ENCODE data around the gene SPRED3. TPM values are rescaled to one million over a fixed set of nuclear protein-coding genes. Genes with fewer than 3 reads are reported as not detected.

Gene SPRED3
- total RNA-seq, 6 experiments from 2014 or later, result 0.12 to 0.37 (median 0.22) TPM; not detected in 2

DNA sequence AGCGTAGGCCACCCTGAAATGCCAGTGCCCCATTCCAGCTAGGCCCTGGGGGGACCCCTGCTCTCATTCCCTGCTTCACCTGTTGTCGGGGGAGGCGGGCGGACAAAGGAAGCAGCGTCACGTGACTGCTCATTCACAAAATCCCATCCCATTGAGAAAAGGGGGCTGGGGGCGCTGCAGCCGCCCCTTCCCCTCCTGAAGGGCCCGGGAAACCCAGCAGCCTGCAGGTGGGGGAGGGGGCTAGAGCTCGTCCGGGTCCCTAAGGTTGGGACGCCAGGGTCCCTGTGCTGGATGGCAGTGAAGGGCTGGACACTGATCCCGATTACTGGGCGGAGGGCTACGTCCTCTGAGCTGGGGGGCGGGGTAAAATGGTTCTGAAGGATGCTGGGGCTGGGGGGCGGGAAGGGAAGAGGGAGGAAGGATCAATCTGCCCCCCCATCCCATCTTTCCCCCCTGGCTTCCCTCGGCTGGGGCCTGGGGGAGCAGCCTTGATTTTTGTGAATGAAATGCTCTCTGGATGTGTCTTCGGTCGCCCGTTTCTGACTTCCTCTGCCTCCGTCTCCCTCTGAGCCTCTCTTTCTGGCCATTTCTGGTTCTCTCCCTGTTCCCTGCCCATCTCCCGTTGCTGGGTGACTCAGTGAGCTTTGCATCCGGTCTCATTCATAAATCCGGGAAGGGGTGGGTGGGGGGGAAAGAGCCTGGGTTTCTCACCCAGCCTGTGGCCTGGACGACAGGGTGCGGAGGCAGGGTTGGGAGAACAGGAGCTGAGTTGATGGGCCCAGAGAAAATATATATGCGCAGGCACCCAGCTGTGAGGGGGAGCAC is 816 bp downstream of the SPRED3 start:
- DNase-seq, result no peak
- no peak for ATAC-seq
- Histone ChIP-seq H3K27ac (no peak overlapping the region), H3K9me3 (no peaks in the 10 kb centered on the region), H3K27me3 (no peaks in the 10 kb centered on the region), H3K4me1 (peaks cover 0 to 9% (median 0%) of the 10 kb centered on the region in 4 donors), H3K36me3 (no peaks in the 10 kb centered on the region), H3K4me3 (no peak overlapping the region)
- TF ChIP-seq POLR2A (IDR thresholded peaks at IDR 0.05), result no peak
- TF ChIP-seq, protein P1, sequence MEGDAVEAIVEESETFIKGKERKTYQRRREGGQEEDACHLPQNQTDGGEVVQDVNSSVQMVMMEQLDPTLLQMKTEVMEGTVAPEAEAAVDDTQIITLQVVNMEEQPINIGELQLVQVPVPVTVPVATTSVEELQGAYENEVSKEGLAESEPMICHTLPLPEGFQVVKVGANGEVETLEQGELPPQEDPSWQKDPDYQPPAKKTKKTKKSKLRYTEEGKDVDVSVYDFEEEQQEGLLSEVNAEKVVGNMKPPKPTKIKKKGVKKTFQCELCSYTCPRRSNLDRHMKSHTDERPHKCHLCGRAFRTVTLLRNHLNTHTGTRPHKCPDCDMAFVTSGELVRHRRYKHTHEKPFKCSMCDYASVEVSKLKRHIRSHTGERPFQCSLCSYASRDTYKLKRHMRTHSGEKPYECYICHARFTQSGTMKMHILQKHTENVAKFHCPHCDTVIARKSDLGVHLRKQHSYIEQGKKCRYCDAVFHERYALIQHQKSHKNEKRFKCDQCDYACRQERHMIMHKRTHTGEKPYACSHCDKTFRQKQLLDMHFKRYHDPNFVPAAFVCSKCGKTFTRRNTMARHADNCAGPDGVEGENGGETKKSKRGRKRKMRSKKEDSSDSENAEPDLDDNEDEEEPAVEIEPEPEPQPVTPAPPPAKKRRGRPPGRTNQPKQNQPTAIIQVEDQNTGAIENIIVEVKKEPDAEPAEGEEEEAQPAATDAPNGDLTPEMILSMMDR (IDR thresholded peaks at IDR 0.05), result no peak
- intact Hi-C loops (cut with DNase I), result no loop called here
- WGBS (ENCODE audit: insufficient coverage, low coverage, low lambda C conversion rate, missing lambda C conversion rate), result 8% methylated on average over 17 of the region's 28 CpGs

DNA sequence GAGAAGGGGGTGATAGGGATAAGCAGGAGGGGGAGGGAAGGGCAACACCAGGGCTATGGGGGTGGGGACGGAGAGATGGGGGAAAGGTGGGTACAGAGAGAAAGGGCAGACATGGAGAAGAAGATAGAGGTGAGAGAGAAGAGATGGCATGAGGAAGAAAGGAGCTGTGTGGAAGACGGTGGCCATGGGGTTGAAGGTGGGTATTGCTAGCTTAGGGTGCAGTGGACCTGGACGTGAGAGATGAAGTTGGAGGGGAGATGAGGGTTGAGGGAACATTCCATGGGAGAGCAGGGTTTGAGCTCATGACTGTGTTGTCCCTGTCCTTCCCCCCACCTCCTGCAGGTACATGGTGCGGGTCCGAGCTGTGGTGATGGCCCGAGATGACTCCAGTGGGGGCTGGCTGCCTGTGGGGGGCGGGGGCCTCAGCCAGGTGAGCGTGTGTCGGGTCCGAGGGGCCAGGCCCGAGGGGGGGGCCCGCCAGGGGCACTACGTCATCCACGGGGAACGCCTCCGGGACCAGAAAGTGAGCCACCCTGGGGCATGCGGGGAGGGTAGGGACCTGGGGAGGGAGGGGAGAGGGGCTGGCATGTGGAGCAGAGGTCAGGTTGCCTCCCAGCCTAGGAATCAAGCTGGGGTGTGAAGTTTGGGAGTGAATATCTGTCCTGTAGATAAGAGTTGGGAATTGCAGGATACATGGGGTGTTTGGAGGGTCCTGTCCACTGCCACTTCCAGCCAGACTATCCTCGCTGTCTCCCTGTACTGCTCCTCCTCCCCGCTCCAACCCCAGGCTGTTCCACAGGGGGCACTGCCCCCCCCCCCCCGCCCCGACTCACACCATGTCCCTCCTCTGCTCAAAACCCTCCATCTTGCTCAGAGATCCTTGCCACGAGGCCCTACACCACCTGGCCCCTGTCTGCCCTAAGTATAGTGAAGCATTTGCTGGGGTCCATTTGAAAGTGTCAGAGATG is 1.7 kb downstream of the SPRED3 start:
- intact Hi-C loops (cut with DNase I), result loop anchor here in 1 of 2 donors (10.0 kb wide), 1 partner anchor 235 kb away; no protein-coding TSS in a partner anchor
- Histone ChIP-seq H3K9me3 (no peaks in the 10 kb centered on the region), H3K4me3 (no peak overlapping the region), H3K27ac (no peak overlapping the region), H3K27me3 (no peaks in the 10 kb centered on the region), H3K36me3 (no peaks in the 10 kb centered on the region), H3K4me1 (peaks cover 0 to 9% (median 0%) of the 10 kb centered on the region in 4 donors)
- 34% methylated on average over 9 of the region's 22 CpGs for WGBS (ENCODE audit: insufficient coverage, low coverage, low lambda C conversion rate, missing lambda C conversion rate)
- DNase-seq, result no peak
- TF ChIP-seq, protein P1 (IDR thresholded peaks at IDR 0.05), result no peak
- TF ChIP-seq POLR2A (IDR thresholded peaks at IDR 0.05), result no peak
- no peak for ATAC-seq

DNA sequence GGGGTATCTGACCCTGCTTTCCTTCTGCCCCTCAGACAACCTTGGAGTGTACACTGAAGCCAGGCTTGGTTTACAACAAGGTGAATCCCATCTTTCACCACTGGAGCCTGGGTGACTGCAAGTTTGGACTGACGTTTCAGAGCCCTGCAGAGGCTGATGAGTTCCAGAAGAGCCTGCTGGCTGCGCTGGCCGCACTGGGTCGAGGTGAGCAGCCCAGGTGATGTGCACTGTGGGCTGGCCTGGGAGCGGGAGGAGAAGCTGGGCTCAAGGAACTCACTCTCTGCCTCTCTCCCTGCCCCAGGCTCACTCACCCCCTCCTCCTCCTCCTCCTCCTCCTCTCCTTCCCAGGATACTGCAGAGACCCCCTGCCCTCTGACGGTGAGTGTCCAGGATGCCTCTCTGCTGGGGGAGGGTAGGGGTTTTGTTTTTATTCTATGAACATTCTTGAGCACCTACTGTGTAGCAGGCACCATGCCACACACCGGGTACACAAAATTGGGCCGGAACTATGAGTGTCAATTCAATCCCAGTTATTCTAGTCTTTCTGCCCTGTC is 3.5 kb downstream of the SPRED3 start:
- intact Hi-C loops (cut with DNase I), result loop anchor here in 1 of 2 donors (10.0 kb wide), 1 partner anchor 233 kb away; no protein-coding TSS in a partner anchor
- H3K4me1 ChIP-seq, result peaks cover 0 to 2% (median 0%) of the 10 kb centered on the region in 4 donors

More for the DNA sequence above, 3.5 kb downstream of the SPRED3 start:
- WGBS (ENCODE audit: insufficient coverage, low coverage, low lambda C conversion rate, missing lambda C conversion rate), result 64% methylated on average over 3 of the region's 8 CpGs
- Histone ChIP-seq H3K27ac (no peak overlapping the region), H3K9me3 (no peaks in the 10 kb centered on the region), H3K4me3 (no peak overlapping the region), H3K36me3 (no peaks in the 10 kb centered on the region), H3K27me3 (no peaks in the 10 kb centered on the region)
- no peak for ATAC-seq
- DNase-seq, result no peak
- TF ChIP-seq, protein P1 (IDR thresholded peaks at IDR 0.05), result no peak
- TF ChIP-seq POLR2A (IDR thresholded peaks at IDR 0.05), result no peak
